Erythroblast (primary cell): Measurements from ENCODE around the gene FYN.

Source experiments
- GATA1 ChIP-seq: IDR thresholded peaks from 2 replicates; pipeline ENCODE4 v1.6.1; 2011; ENCODE audit warnings: low read depth, mild to moderate bottlenecking, control low read depth, low read length, moderate library complexity
- POLR2A ChIP-seq: IDR thresholded peaks from 2 replicates; pipeline ENCODE4 v1.6.1; 2011; ENCODE audit warnings: mild to moderate bottlenecking, low read length

DNA sequence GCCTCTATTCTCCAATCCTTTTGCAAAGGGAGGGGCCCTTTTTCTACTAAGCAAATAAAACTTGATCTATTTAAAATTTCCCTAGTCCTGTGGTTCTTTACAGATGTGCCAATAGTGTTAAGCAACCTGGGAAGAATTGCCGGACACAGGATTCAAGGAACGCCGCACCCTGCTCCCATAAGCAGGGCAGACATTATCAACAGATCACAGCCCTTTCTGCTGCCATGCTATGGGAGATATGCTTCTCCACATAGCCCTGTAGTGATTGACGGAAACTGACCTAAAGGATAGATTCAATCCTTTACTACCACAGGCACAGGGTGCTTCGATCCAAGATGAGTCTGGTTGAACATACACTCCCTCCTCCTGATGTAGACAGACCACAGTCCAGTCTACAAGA is 149.2 kb downstream of the FYN start:
- TF ChIP-seq POLR2A (no peak), GATA1 (no peak)
